GM21717 (cell line): ENCODE results near the gene SUSD1.

Source experiments
- ATAC-seq: cut with Tn5 transposase; IDR thresholded peaks from one replicate; pipeline ENCODE4 v1.9.1; 2021; ENCODE audit warnings: mild to moderate bottlenecking, moderate library complexity; ENCODE audit not compliant: unreplicated experiment

Gene SUSD1

GRCh38 chr9:112020680-112021596 lies 154.2 kb downstream of the SUSD1 start:
- ATAC-seq: peak; percentile 51

DNA sequence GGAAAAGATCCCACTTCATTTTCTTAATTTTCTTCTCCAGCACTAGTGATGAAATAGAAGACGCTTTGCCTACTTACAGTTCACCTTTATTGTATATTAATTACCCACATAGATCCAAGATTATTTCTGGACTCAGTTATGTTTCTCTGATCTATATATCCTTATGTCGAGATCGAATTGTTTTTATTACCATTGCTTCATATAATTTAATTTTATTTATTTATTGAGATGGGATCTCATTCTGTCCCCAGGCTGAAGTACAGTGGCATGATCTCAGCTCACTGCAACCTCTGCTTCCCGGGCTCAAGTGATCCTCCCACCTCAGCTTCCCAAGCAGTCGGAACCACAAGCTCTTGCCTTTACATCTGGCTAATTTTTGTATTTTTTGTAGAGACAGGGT lies 157.2 kb downstream of the SUSD1 start:
- ATAC-seq: no peak

- no peak for ATAC-seq
These were observed 159.4 kb downstream of the SUSD1 start for GRCh38 chr9:112015736-112016135.

- ATAC-seq: no peak
These were observed 159.9 kb downstream of the SUSD1 start for GRCh38 chr9:112015149-112015548.

GRCh38 chr9:112013266-112013665 lies 161.8 kb downstream of the SUSD1 start:
- peak; percentile 40 for ATAC-seq

DNA sequence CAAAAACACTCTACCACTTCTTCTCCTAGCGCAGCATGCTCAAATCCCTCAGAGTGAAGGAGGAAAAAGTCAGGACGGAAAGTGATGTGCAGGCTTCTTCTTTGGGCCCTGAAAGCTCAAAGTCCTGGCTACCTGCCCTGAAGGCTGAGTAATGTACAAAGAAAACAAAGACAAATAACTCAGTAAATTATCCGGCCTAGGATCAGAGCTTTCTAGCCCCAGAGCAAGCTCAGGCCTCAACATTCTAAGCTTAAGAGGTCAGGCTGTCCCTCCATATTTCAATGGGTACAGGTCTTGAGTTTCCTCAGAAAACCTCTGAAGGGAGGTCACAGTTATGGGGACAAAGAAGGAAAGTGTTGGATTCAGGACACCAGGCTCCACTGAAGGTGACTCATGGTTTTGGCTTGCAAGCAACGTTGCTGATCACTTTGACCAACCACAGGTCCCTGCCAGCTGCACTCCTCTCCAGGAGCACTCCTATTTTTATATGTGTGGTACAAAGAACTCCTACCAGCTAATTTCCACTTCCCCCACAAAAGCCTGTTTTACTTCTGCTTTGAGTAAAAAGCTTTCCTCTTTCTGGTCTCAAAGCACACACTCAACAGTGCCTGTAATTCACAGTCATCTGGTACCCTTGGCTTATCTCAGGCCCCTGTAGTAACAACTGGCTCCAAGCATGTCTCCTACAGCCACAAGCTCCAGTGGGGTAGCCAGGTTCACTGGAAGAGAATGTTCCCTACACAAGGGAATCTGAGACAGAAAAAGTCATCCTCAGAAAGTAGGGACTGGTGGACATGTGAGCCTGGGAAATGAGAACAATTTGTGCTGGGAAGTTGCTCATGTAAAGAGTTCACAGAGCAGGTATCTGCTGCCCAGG lies 162.8 kb downstream of the SUSD1 start:
- ATAC-seq: peak; percentile 79

DNA sequence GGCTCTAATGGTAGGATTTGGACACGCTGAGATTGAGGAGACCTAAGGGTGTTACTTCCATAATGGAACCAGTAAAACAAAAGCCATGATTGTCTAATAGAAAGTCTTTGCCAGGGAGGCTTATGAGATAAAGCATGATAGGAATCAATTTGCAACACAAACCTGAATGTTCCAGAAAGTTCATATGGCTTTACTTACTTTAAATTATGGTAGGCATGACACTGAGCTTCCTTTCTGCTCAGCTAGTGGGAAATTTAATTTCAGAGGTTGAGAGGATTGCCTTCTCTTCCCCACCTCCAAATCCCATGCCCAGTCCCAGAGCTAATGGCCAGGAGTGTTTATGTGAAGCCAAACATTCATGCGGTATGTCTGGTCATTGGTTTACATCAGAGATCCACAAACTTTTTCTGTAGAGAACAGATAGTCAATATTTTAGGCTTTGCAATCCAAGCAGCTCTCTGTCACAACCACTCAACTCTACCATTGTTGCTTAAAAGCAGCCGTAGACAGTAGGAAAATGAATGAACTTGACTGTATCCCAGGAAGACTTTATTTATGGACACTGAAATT lies 164.0 kb downstream of the SUSD1 start:
- ATAC-seq: no peak

GRCh38 chr9:112010537-112010936 lies 164.6 kb downstream of the SUSD1 start:
- no peak for ATAC-seq

DNA sequence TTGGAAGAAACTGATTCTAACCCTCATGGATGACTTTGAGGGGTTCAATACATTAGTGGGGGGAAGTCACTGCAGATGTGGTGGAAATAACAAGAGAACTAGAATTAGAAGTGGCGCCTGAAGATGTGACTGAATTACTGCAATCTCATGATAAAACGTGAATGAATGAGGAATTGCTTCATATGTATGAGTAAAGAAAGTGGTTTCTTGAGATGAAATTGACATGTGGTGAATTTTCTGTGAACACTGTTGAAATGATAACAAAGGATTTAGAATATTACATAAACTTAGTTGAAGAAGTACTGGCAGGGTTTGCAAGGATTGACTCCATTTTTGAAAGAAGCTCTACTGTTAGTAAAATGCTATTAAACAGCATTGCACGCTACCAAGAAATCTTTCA lies 165.4 kb downstream of the SUSD1 start:
- no peak for ATAC-seq

GRCh38 chr9:112007575-112008240 lies 167.4 kb downstream of the SUSD1 start:
- ATAC-seq: no peak

DNA sequence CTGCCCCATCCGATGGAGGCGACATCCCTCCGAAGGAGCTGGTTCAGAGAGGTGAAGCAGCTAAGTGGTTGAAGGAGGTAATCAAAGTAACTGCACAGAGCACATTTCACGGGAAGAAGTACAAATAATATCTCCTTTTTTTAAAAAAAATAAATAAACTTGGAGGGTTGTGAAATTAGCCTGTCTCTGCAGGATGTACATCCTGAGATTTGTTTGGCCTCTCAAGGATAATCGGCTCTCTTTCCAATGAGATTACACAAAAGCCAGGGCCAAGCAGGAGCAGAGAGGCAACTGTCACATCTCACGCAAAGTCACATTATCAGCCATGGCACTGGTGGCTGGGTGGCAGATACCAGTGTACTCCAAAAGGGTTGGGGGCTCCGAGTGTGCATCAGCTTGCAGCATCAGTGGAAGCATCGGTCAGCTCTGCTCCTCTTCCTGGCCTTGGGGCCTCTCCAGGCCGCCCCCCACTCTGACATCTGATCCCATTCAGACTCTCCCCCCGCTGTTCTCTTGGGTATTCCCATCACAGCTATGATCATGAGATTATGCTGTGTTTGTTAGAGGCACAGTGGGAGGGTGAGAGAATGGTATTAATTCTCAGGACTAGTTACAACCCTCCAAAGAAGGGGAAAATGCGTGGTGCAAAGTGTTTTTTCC lies 168.6 kb downstream of the SUSD1 start:
- no peak for ATAC-seq

GRCh38 chr9:112005939-112006338 lies 169.2 kb downstream of the SUSD1 start:
- no peak for ATAC-seq

- no peak for ATAC-seq
These were observed 171.6 kb downstream of the SUSD1 start for GRCh38 chr9:112003538-112003937.

DNA sequence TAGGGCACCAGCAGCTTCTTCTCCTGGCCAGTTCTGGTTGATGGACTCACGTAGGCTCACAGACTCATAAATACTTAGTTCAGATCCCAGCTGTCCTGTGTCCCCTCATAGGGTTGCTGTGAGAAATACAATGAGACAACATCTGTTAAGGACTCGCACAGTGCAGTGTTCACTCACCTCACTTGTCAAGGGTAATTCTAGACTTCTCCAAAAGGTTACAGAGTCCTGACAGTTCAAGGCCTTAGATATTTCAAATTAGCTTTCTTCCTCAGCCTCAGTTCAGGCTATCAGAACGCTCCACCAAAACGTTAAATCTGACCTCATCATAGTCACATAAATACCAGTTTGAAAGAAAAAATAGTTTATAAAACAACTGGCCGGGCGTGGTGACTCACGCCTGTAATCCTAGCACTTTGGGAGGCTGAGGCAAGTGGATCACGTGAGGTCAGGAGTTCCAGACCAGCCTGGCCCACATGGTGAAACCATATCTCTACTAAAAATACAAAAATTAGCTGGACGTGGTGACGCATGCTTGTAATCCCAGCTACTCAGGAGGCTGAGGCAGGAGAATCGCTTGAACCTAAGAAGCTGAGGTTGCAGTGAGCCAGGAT lies 172.1 kb downstream of the SUSD1 start:
- ATAC-seq: no peak

- no peak for ATAC-seq
These were observed 172.8 kb downstream of the SUSD1 start for GRCh38 chr9:112002131-112002846.

- no peak for ATAC-seq
These were observed 174.4 kb downstream of the SUSD1 start for GRCh38 chr9:112000743-112001142.

GRCh38 chr9:111999319-111999718 lies 175.8 kb downstream of the SUSD1 start:
- ATAC-seq: no peak

DNA sequence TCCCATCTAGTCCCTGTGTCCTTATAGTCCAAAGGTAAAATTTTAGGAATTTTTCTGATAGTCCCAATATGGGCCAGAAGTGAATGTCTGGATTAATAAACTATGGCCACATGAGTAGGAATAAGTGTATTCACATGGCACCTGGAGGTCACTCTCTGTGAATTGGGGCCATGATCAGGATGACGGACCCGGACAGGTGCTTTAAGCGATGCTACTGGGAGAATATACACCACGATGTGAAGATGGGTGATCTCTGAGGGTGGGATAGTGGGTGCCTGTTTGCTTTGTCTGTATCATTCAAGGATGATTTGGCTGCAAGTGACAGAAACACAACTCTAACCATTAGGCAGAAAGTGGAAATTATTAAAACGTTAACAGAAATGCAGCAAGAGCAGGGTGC lies 177.3 kb downstream of the SUSD1 start:
- ATAC-seq: no peak

GRCh38 chr9:111994831-111995458 lies 180.2 kb downstream of the SUSD1 start:
- no peak for ATAC-seq
